IMR-90 (cell line): ENCODE measurements around the gene DMRT1. TPM values are rescaled to one million over a fixed set of nuclear protein-coding genes. Genes with fewer than 3 reads are reported as not detected.
A peak's percentile ranks its signal among the peaks of the same experiment; 100 is the strongest.

Source experiments
- ATAC-seq: fragments of 200-7000 bp; cut with Tn5 transposase; 2 replicates; pipeline ENCODE4 v1.9.1; 2020; ENCODE audit warnings: low read depth, mild to moderate bottlenecking, moderate library complexity
- BruUV-seq: library from RNA; stranded (reverse); fragments of 400-500 nt; replicated peaks from 2 replicates; lab custom pipeline; 2021; lab: Mats Ljungman, UMichigan
- CTCF ChIA-PET: fragments of 300-600 bp; formaldehyde crosslinking; extraction: SDS; loops from one replicate; lab custom pipeline; 2021; ENCODE audit warnings: antibody characterized with exemption; lab: Yijun Ruan, JAX
- POLR2A ChIA-PET: fragments of 300-600 bp; sonication (Branson Sonifier 250); formaldehyde crosslinking; loops from one replicate; lab custom pipeline; 2022; ENCODE audit warnings: antibody characterized with exemption; ENCODE audit not compliant: unreplicated experiment; lab: Charles Lee
- DNase-seq: peaks from one replicate; pipeline ENCODE4 v3.0.0; 2013
- H2AFZ ChIP-seq: replicated peaks from 2 replicates; pipeline ENCODE3; 2013; ENCODE audit warnings: low read length, mild to moderate bottlenecking; ENCODE audit not compliant: poor library complexity
- H2AK5ac ChIP-seq: 2 replicates; pipeline ENCODE4 v1.6.1; 2013; ENCODE audit warnings: low read depth, low read length, inconsistent platforms
- H2AK9ac ChIP-seq: replicated peaks from 2 replicates; pipeline ENCODE3; 2013; ENCODE audit warnings: mild to moderate bottlenecking, low read depth, low read length, moderate library complexity; ENCODE audit not compliant: poor library complexity
- H2BK120ac ChIP-seq: 2 replicates; pipeline ENCODE4 v1.6.1; 2013; ENCODE audit warnings: low read depth, low read length, inconsistent platforms
- H2BK15ac ChIP-seq: 3 replicates; pipeline ENCODE4 v1.6.1; 2013; ENCODE audit warnings: low read depth, low read length, inconsistent platforms
- H2BK20ac ChIP-seq: 2 replicates; pipeline ENCODE4 v1.6.1; 2013; ENCODE audit warnings: low read depth, mild to moderate bottlenecking, inconsistent platforms, low read length, moderate library complexity
- H2BK5ac ChIP-seq: 2 replicates; pipeline ENCODE4 v1.6.1; 2013; ENCODE audit warnings: mild to moderate bottlenecking, low read depth, low read length, inconsistent platforms; ENCODE audit not compliant: poor library complexity, severe bottlenecking
- H3K14ac ChIP-seq: replicated peaks from 2 replicates; pipeline ENCODE4 v1.6.1; 2013; ENCODE audit warnings: low read depth, low read length, inconsistent platforms
- H3K18ac ChIP-seq: 2 replicates; pipeline ENCODE4 v1.6.1; 2013; ENCODE audit warnings: low read depth, low read length, control low read depth
- H3K23ac ChIP-seq: 2 replicates; pipeline ENCODE4 v1.6.1; 2013; ENCODE audit warnings: low read depth, low read length, inconsistent platforms
- H3K27ac ChIP-seq: 2 replicates; pipeline ENCODE4 v1.5.1; 2013; ENCODE audit warnings: mild to moderate bottlenecking, control low read depth, low read length; ENCODE audit not compliant: insufficient read depth
- H3K27me3 ChIP-seq: 2 replicates; pipeline ENCODE4 v1.6.1; 2013; ENCODE audit warnings: low read length; ENCODE audit not compliant: control insufficient read depth, insufficient read depth
- H3K36me3 ChIP-seq: 2 replicates; pipeline ENCODE4 v1.6.1; 2013; ENCODE audit warnings: low read length, mixed read lengths; ENCODE audit not compliant: control insufficient read depth, insufficient read depth
- H3K4ac ChIP-seq: 2 replicates; pipeline ENCODE4 v1.6.1; 2013; ENCODE audit warnings: low read depth, low read length, inconsistent platforms
- H3K4me1 ChIP-seq: 2 replicates; pipeline ENCODE4 v1.6.1; 2013; ENCODE audit warnings: low read length, mixed read lengths; ENCODE audit not compliant: control insufficient read depth, insufficient read depth
- H3K4me2 ChIP-seq: 2 replicates; pipeline ENCODE4 v1.6.1; 2013; ENCODE audit warnings: low read depth, mild to moderate bottlenecking, control low read depth, low read length, moderate library complexity
- H3K4me3 ChIP-seq: 2 replicates; pipeline ENCODE4 v1.5.1; 2013; ENCODE audit warnings: low read depth, mild to moderate bottlenecking, control low read depth, low read length, moderate library complexity; ENCODE audit not compliant: insufficient read depth
- H3K56ac ChIP-seq: 2 replicates; pipeline ENCODE4 v1.6.1; 2013; ENCODE audit warnings: low read length, inconsistent platforms; ENCODE audit not compliant: insufficient read depth; ENCODE audit errors: extremely low read depth
- H3K79me1 ChIP-seq, 2 experiments: 2 replicates each; pipeline ENCODE4 v1.6.1; 2013; ENCODE audit warnings: low read length in 2 of 2, inconsistent platforms in 1 of 2, low read depth in 1 of 2
- H3K9ac ChIP-seq: 2 replicates; pipeline ENCODE4 v1.6.1; 2013; ENCODE audit warnings: low read depth, low read length, control low read depth
- H3K9me1 ChIP-seq: 2 replicates; pipeline ENCODE4 v1.6.1; 2013; ENCODE audit warnings: low read length, inconsistent platforms; ENCODE audit not compliant: insufficient read depth
- H3K9me3 ChIP-seq: 2 replicates; pipeline ENCODE4 v1.6.1; 2013; ENCODE audit warnings: low read length; ENCODE audit not compliant: control insufficient read depth, insufficient read depth
- H4K20me1 ChIP-seq: 2 replicates; pipeline ENCODE4 v1.6.1; 2013; ENCODE audit warnings: low read length, inconsistent platforms; ENCODE audit not compliant: insufficient read depth
- H4K5ac ChIP-seq: 2 replicates; pipeline ENCODE4 v1.6.1; 2013; ENCODE audit warnings: mild to moderate bottlenecking, low read depth, low read length, control low read depth
- H4K8ac ChIP-seq, 2 experiments: 2 replicates each; pipeline ENCODE4 v1.6.1; 2013; ENCODE audit warnings: low read depth in 2 of 2, low read length in 2 of 2, control low read depth in 1 of 2, inconsistent platforms in 1 of 2
- H4K91ac ChIP-seq: 2 replicates; pipeline ENCODE4 v1.6.1; 2013; ENCODE audit warnings: low read depth, low read length, inconsistent platforms; ENCODE audit not compliant: insufficient read depth
- BHLHE40 ChIP-seq: fragments of 150-350 bp; IDR thresholded peaks from 2 replicates; pipeline ENCODE4 v1.6.1; 2016; ENCODE audit warnings: mild to moderate bottlenecking, low read depth, low read length
- CEBPB ChIP-seq: IDR thresholded peaks from 2 replicates; pipeline ENCODE4 v1.6.1; 2012; ENCODE audit warnings: low read depth, low read length, improper control_type of control experiment
- CHD1 ChIP-seq: IDR thresholded peaks from 2 replicates; pipeline ENCODE4 v1.6.1; 2012; ENCODE audit warnings: low read depth, low read length, improper control_type of control experiment
- CTCF ChIP-seq: conservative IDR thresholded peaks from 2 replicates; pipeline ENCODE4 v1.5.1; 2012; ENCODE audit warnings: mild to moderate bottlenecking, low read depth, low read length, improper control_type of control experiment
- FOS ChIP-seq: fragments of 150-350 bp; IDR thresholded peaks from 2 replicates; pipeline ENCODE4 v1.6.1; 2016; ENCODE audit warnings: low read depth, low read length
- MAFK ChIP-seq: IDR thresholded peaks from 2 replicates; pipeline ENCODE4 v1.6.1; 2012; ENCODE audit warnings: low read depth, low read length, improper control_type of control experiment
- MAZ ChIP-seq: IDR thresholded peaks from 2 replicates; pipeline ENCODE4 v1.6.1; 2012; ENCODE audit warnings: low read depth, mild to moderate bottlenecking, low read length, improper control_type of control experiment, moderate library complexity, borderline replicate concordance
- MXI1 ChIP-seq: IDR thresholded peaks from 2 replicates; pipeline ENCODE4 v1.6.1; 2012; ENCODE audit warnings: low read depth, mild to moderate bottlenecking, low read length, moderate library complexity, borderline replicate concordance
- NFE2L2 ChIP-seq: fragments of 150-350 bp; IDR thresholded peaks from 2 replicates; pipeline ENCODE4 v1.6.1; 2016; ENCODE audit warnings: low read depth, mild to moderate bottlenecking, low read length
- POLR2A ChIP-seq: IDR thresholded peaks from 2 replicates; pipeline ENCODE4 v1.6.1; 2012; ENCODE audit warnings: mild to moderate bottlenecking, low read depth, low read length
- RAD21 ChIP-seq: IDR thresholded peaks from 2 replicates; pipeline ENCODE4 v1.6.1; 2012; ENCODE audit warnings: low read length, improper control_type of control experiment
- RCOR1 ChIP-seq: IDR thresholded peaks from 2 replicates; pipeline ENCODE4 v1.6.1; 2012; ENCODE audit warnings: mild to moderate bottlenecking, low read length, improper control_type of control experiment; ENCODE audit not compliant: insufficient replicate concordance
- RFX5 ChIP-seq: IDR thresholded peaks from 2 replicates; pipeline ENCODE4 v1.8.0; 2012; ENCODE audit warnings: low read depth, mild to moderate bottlenecking, low read length, moderate library complexity
- SMC3 ChIP-seq: fragments of 150-350 bp; IDR thresholded peaks from 2 replicates; pipeline ENCODE4 v1.6.1; 2016; ENCODE audit warnings: low read depth, mild to moderate bottlenecking, antibody characterized with exemption, low read length, moderate library complexity
- USF2 ChIP-seq: fragments of 150-350 bp; IDR thresholded peaks from 2 replicates; pipeline ENCODE4 v1.6.1; 2017; ENCODE audit warnings: mild to moderate bottlenecking, antibody characterized with exemption, low read length, low read depth
- WGBS, 2 experiments: methylation state at CpG; one replicate each; pipeline versions ENCODE4 v1.1.5 to v1.1.7; 2013; ENCODE audit warnings: missing lambda C conversion rate in 2 of 2; ENCODE audit not compliant: insufficient read length in 1 of 2; ENCODE audit errors: extremely low coverage in 2 of 2; 5-methylcytosine and 5-hydroxymethylcytosine counted together
- dilution Hi-C: fragments of 300-500 bp; cut with HindIII; formaldehyde crosslinking; loops from one replicate; pipeline ENCODE4 v1.14.3; 2018; ENCODE audit warnings: low sequenced_read_pairs; ENCODE audit not compliant: unreplicated experiment
- in situ Hi-C: fragments of 300-500 bp; cut with MboI; formaldehyde crosslinking; loops from 3 replicates; pipeline ENCODE4 v1.14.3; 2019; ENCODE audit warnings: low sequenced_read_pairs, inconsistent platforms, mixed read lengths
- intact Hi-C: fragments of 100-400 bp; cut with micrococcal nuclease; formaldehyde crosslinking; loops from 2 replicates; pipeline ENCODE4 v1.10.0; 2022
- polyA plus RNA-seq, 3 experiments: library from polyadenylated mRNA; depleted of rRNA; stranded (reverse); fragments of >200 nt; gene quantifications; 2 replicates each; pipeline ENCODE4 v1.2.3, GENCODE V29; 2012; ENCODE audit warnings: low replicate concordance in 1 of 3
- total RNA-seq: library from RNA; depleted of rRNA; stranded (reverse); fragments of >200 nt; gene quantifications from 2 replicates; pipeline ENCODE4 v1.2.3, GENCODE V29; 2012

DMRT1 gene
- total and polyA plus RNA-seq, 2 of the 4 experiments (the other 2 are of a cell fraction) = not detected

- ATAC-seq (no peak), DNase-seq (no peak)
- no peak overlapping the region for H3K27ac ChIP-seq
- POLR2A ChIA-PET = no interaction called here
- no peak overlapping the region for H2BK5ac ChIP-seq
- no peak overlapping the region for H3K56ac ChIP-seq
- peak overlapping the region; percentile 46 for H2AFZ ChIP-seq
- intact Hi-C loops = no loop called here
- no peak overlapping the region for H3K4me3 ChIP-seq
- H3K9me3 ChIP-seq = peaks cover 20% of the 10 kb centered on the region; the same call in 1 of the 2 replicates
- H4K5ac ChIP-seq = no peak overlapping the region
- H2BK20ac ChIP-seq = no peak overlapping the region
- H2AK9ac ChIP-seq = no peak overlapping the region
- H2BK120ac ChIP-seq = no peak overlapping the region
- WGBS, 2 experiments = 6% methylated on average over 20 of the region's 68 CpGs; no CpG with 5 or more reads in 1 of the 2 experiments
- H3K14ac ChIP-seq = no peak overlapping the region
- no peak overlapping the region for H4K91ac ChIP-seq
- no peaks in the 10 kb centered on the region for H3K79me1 ChIP-seq
- CTCF ChIA-PET = no interaction called here
- H3K4ac ChIP-seq = no peak overlapping the region
- no peaks in the 10 kb centered on the region for H3K36me3 ChIP-seq
- dilution Hi-C loops = no loop called here
- H3K27me3 ChIP-seq = peaks cover 86% of the 10 kb centered on the region
- no peak overlapping the region for H3K18ac ChIP-seq
- no peaks in the 10 kb centered on the region for H4K20me1 ChIP-seq
- BruUV-seq = no TSS peak
- H3K23ac ChIP-seq = no peak overlapping the region
- in situ Hi-C loops = no loop called here
- no peak overlapping the region for H3K4me2 ChIP-seq
- no peak overlapping the region for H2BK15ac ChIP-seq
- H3K9me1 ChIP-seq = no peaks in the 10 kb centered on the region
- H2AK5ac ChIP-seq = no peak overlapping the region
- H3K4me1 ChIP-seq = no peaks in the 10 kb centered on the region; the same call in 1 of the 2 replicates
- no peak overlapping the region for H3K9ac ChIP-seq
- H4K8ac ChIP-seq = no peak overlapping the region
- TF ChIP-seq BHLHE40 = no peak
- no peak for TF ChIP-seq NFE2L2
- TF ChIP-seq FOS = no peak
- no peak for TF ChIP-seq RFX5
- no peak for TF ChIP-seq MAFK
- no peak for TF ChIP-seq POLR2A
- no peak for TF ChIP-seq USF2
- no peak for TF ChIP-seq SMC3
- TF ChIP-seq RAD21 = no peak
- TF ChIP-seq MAZ = no peak
- no peak for TF ChIP-seq CEBPB
- TF ChIP-seq MXI1 = no peak
- TF ChIP-seq CHD1 = no peak
- no peak for TF ChIP-seq RCOR1
- no peak for TF ChIP-seq CTCF
Observed at GRCh38 chr9:972501-973294, 131.2 kb downstream of the DMRT1 start.
